NCI-H69 (cell line): ENCODE measurements around the gene POLR1B.
"Not testable (repeated sequence)": the region's sequence is repeated elsewhere in the genome, so short reads cannot be mapped to it uniquely, and the experiment has no call there.

Experiments used
- DNase-seq: peaks from one replicate; lab custom pipeline; 2025; lab: John Stamatoyannopoulos, UW

POLR1B gene

GRCh38 chr2:112542123-112542983, at the start of gene POLR1B:
Gene POLR1B (plus strand): TSS chr2:112542465. CDS start chr2:112542495, 30 bp downstream.
- DNase-seq: peak; percentile 88

- DNase-seq: no peak
These were observed 49.2 kb upstream of the POLR1B start for GRCh38 chr2:112493048-112493447.

GRCh38 chr2:112493858-112494648, 48.2 kb upstream of the POLR1B start:
- no peak for DNase-seq

- DNase-seq: no peak
These were observed 47.4 kb upstream of the POLR1B start for GRCh38 chr2:112494828-112495227.

- DNase-seq: not testable (repeated sequence)
These were observed 46.4 kb upstream of the POLR1B start for GRCh38 chr2:112495878-112496277.

GRCh38 chr2:112500850-112501484, 41.3 kb upstream of the POLR1B start:
- peak; percentile 20 for DNase-seq

- peak; percentile 0 for DNase-seq
These were observed 32.8 kb upstream of the POLR1B start for GRCh38 chr2:112509239-112509998.

GRCh38 chr2:112516801-112517200, 25.5 kb upstream of the POLR1B start:
- no peak for DNase-seq

- DNase-seq: no peak
These were observed 23.5 kb upstream of the POLR1B start for GRCh38 chr2:112518807-112519206.

GRCh38 chr2:112519506-112519905, 22.8 kb upstream of the POLR1B start:
- no peak for DNase-seq

- no peak for DNase-seq
These were observed 22.0 kb upstream of the POLR1B start for GRCh38 chr2:112520234-112520783.

GRCh38 chr2:112523291-112523777, 18.9 kb upstream of the POLR1B start:
- DNase-seq: no peak

- not testable (repeated sequence) for DNase-seq
These were observed 18.0 kb upstream of the POLR1B start for GRCh38 chr2:112524276-112524675.

- no peak for DNase-seq
These were observed 13.7 kb upstream of the POLR1B start for GRCh38 chr2:112528541-112528940.

- DNase-seq: no peak
These were observed 12.5 kb upstream of the POLR1B start for GRCh38 chr2:112529757-112530156.

- no peak for DNase-seq
These were observed 11.5 kb upstream of the POLR1B start for GRCh38 chr2:112530728-112531127.

- DNase-seq: no peak
These were observed 7.4 kb upstream of the POLR1B start for GRCh38 chr2:112534826-112535225.

- not testable (repeated sequence) for DNase-seq
These were observed 5.6 kb upstream of the POLR1B start for GRCh38 chr2:112536665-112537064.

- no peak for DNase-seq
These were observed 3.0 kb upstream of the POLR1B start for GRCh38 chr2:112539306-112539705.

GRCh38 chr2:112540906-112541305, 1.4 kb upstream of the POLR1B start:
- no peak for DNase-seq
